ENCODE measurements around the gene KIAA1671. TPM values are rescaled to one million over a fixed set of nuclear protein-coding genes. Genes with fewer than 3 reads are reported as not detected.
A peak's percentile ranks its signal among the peaks of the same experiment; 100 is the strongest.

KIAA1671 gene
- total RNA-seq, 2 experiments from 2014 or later: 5.1 to 5.5 TPM

DNA sequence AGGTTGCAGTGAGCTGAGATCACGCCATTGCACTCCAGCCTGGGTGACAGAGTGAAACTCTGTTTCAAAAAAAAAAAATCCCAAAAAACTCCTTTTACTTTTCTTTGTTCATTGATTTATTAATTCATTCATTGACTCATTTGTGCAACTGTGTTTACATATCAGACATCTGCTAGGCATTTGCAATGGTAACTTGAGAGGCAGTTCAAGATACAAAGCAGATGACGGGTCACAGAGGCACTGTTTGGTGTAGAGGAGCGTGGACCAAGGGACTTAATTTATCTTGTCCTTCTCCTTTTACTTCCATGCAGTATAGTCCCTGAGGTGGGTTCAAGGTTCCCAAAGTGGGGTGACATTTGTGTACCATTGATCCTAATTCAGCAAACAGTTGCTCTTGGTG is 71.4 kb downstream of the KIAA1671 start:
- CTCF ChIA-PET: interaction anchor here (1.0 to 1.2 kb wide), 2 partner anchors 25 to 27 kb away, joined by 3 to 4 read pairs; no protein-coding TSS in a partner anchor
- Mint-ChIP-seq H3K27me3 (ENCODE audit: low read depth) (peaks cover 21% of the 10 kb centered on the region), H3K36me3 (ENCODE audit: low read depth) (no peaks in the 10 kb centered on the region), H3K4me1 (ENCODE audit: low read depth) (peaks cover 20% of the 10 kb centered on the region), H3K4me3 (no peak overlapping the region), H3K9me3 (ENCODE audit: insufficient read depth) (no peaks in the 10 kb centered on the region), H3K27ac (no peak overlapping the region)
- DNase-seq (no peak), ATAC-seq (no peak)
- POLR2A ChIA-PET: no interaction called here

GRCh38 chr22:25024895-25025294 is 72.4 kb downstream of the KIAA1671 start:
- CTCF ChIA-PET: interaction anchor here (1.0 to 1.2 kb wide), 2 partner anchors 24 to 26 kb away, joined by 3 to 4 read pairs; no protein-coding TSS in a partner anchor
- Mint-ChIP-seq H3K4me1 (ENCODE audit: low read depth) (peaks cover 20% of the 10 kb centered on the region), H3K27ac (no peak overlapping the region), H3K27me3 (ENCODE audit: low read depth) (peaks cover 14% of the 10 kb centered on the region), H3K4me3 (no peak overlapping the region), H3K36me3 (ENCODE audit: low read depth) (no peaks in the 10 kb centered on the region), H3K9me3 (ENCODE audit: insufficient read depth) (no peaks in the 10 kb centered on the region)
- ATAC-seq (no peak), DNase-seq (no peak)
- POLR2A ChIA-PET: no interaction called here

DNA sequence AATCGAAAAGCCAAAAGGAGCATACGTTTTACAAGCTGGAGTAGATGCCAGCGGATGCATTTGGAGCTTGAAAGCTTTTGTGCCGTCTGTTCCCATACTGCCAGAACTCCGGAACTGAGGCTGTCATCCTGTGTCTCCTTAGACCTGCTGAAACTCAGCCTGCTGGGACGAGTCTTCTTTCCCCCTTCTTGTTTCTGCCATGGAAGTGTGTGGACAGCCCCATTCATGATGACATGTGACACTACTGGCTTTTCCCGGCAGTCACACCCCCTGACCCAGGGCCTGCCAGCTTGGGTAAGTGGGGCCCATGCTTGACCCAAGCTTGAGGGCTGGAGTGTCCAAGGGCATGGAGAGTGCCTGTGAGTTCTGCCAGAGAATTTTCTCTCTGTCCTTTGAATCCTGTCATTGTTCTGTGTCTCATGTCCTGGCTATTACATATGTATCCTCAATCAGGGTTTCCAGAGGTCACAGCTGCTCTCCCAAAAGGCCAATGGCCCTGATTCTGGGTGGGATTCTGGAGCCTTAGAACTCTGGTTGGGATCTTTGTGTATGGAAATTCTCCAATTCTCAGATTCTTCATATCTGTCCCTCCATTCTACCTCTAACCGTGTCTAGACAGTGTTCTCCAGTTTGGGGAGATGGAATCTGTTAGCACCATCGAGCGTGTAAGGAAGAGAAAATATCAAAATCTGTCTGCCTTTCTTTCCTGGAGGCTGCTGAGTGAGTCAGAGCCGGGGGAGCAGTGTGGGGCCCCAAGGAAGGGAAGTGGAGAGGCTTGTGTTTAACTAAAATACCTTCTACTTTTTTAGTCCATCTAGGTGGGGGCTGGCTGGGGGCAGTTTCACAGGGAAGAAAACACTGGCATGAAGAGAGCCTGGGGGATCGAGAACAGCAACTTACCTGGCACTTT is 73.2 kb downstream of the KIAA1671 start:
- POLR2A ChIA-PET: no interaction called here
- ATAC-seq: no peak

DNA sequence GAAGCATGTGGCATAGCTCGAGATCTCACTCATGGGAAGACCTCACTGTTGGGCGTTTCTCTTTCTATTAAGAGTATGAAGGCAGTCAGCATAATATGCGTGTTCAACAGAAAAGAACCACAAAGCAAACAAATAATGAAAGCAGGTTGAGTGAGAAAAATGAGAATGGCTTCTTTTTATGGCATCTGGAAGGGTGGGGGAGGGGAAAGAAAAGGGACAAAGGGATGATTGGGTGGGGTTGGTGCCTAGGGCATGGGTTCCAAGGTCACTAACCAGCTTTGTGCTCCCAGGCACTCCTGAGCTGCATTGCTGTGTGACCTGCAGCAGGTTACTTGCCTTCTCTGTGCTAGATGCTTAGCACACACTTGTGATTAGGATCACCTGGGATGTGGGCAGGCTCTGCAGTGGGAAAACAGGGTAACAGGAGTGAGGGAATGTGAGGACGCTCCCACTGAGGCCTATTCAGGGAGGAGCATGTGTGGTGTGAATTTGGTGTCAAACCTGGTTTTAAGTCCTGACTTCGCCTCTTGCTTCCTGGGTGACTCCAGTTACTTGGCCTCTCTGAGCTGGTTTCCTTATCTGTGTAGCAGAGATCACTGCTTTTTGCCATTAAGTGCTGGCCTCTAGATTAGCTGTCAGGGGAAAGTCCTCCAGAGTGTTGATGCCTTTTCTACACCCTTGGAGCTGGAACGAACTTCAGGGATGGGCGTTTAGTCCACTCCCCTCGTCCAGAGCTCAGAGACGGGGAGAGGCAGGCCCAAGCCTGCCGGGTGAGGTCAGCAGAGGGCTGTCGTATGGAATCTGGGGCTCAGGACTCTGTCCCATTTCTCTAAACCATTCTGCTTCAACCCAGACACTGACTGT is 74.8 kb downstream of the KIAA1671 start:
- H3K4me3 Mint-ChIP-seq: no peak overlapping the region
- H3K36me3 Mint-ChIP-seq (ENCODE audit: low read depth): no peaks in the 10 kb centered on the region
- no peak for ATAC-seq
- ChIA-PET CTCF (interaction anchor here (0.7 to 2.2 kb wide), 2 partner anchors 13 to 20 kb away, joined by 3 to 5 read pairs; no protein-coding TSS in a partner anchor), POLR2A (interaction anchor here (0.6 kb wide), 1 partner anchor 146 kb away, joined by 3 read pairs; no protein-coding TSS in a partner anchor)
- peaks cover 4% of the 10 kb centered on the region for H3K27me3 Mint-ChIP-seq (ENCODE audit: low read depth)
- no peak for DNase-seq
- peaks cover 20% of the 10 kb centered on the region for H3K4me1 Mint-ChIP-seq (ENCODE audit: low read depth)
- no peaks in the 10 kb centered on the region for H3K9me3 Mint-ChIP-seq (ENCODE audit: insufficient read depth)
- peak overlapping the region; percentile 7 for H3K27ac Mint-ChIP-seq

More for the DNA sequence above, 73.2 kb downstream of the KIAA1671 start:
- H3K9me3 Mint-ChIP-seq (ENCODE audit: insufficient read depth): no peaks in the 10 kb centered on the region
- H3K4me1 Mint-ChIP-seq (ENCODE audit: low read depth): peaks cover 20% of the 10 kb centered on the region
- H3K27ac Mint-ChIP-seq: peak overlapping the region; percentile 26
- no peak overlapping the region for H3K4me3 Mint-ChIP-seq
- peaks cover 6% of the 10 kb centered on the region for H3K27me3 Mint-ChIP-seq (ENCODE audit: low read depth)
- DNase-seq: no peak
- no peaks in the 10 kb centered on the region for H3K36me3 Mint-ChIP-seq (ENCODE audit: low read depth)
- CTCF ChIA-PET: interaction anchor here (1.2 to 2.2 kb wide), 2 partner anchors 22 to 23 kb away, joined by 5 read pairs; no protein-coding TSS in a partner anchor

DNA sequence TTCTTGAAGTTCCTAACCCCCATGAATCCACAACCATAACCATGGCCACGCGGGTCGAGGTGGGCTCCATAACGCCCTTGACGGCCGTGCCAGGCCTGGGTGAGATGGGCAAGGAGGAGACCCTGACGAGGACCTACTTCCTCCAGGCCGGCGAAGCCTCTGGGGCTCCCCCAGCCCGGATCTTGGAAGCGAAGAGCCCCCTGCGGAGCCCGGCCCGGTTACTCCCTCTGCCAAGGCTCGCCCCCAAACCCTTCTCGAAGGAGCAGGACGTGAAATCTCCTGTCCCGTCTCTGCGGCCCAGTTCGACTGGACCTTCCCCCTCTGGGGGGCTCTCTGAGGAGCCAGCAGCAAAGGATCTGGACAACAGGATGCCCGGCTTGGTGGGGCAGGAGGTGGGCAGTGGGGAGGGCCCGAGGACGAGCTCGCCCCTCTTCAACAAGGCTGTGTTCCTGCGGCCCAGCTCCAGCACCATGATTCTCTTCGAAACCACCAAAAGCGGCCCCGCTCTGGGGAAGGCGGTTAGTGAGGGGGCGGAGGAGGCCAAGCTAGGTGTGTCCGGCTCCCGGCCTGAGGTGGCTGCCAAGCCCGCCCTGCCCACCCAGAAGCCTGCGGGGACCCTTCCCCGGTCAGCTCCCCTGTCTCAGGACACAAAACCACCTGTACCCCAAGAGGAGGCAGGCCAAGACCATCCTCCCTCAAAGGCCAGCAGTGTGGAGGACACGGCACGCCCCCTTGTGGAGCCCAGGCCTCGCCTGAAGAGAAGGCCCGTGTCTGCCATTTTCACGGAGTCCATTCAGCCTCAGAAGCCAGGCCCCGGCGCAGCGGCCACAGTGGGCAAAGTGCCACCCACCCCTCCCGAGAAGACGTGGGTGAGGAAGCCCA is 75.7 kb downstream of the KIAA1671 start:
- Mint-ChIP-seq H3K36me3 (ENCODE audit: low read depth) (no peaks in the 10 kb centered on the region), H3K27ac (no peak overlapping the region), H3K27me3 (ENCODE audit: low read depth) (peaks cover 4% of the 10 kb centered on the region), H3K4me1 (ENCODE audit: low read depth) (peaks cover 20% of the 10 kb centered on the region), H3K4me3 (no peak overlapping the region), H3K9me3 (ENCODE audit: insufficient read depth) (no peaks in the 10 kb centered on the region)
- peak; percentile 33 for DNase-seq
- peak; percentile 69 for ATAC-seq
- ChIA-PET CTCF (interaction anchor here (2.2 kb wide), 1 partner anchor 19 kb away, joined by 5 read pairs; no protein-coding TSS in a partner anchor), POLR2A (interaction anchor here (1.0 kb wide), 1 partner anchor 13 kb away, joined by 3 read pairs; no protein-coding TSS in a partner anchor)

DNA sequence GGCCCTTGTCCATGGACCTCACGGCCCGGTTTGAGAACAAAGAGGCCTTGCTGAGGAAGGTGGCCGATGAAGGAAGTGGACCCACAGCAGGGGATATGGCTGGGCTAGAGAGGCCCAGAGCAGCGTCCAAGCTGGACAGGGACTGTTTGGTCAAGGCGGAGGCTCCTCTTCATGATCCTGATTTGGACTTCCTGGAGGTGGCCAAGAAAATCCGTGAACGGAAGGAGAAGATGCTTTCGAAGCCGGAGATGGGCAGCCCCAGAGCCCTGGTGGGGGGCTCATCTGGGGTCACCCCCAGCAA is 76.3 kb downstream of the KIAA1671 start:
- CTCF ChIA-PET: no interaction called here
- POLR2A ChIA-PET: interaction anchor here (1.0 kb wide), 1 partner anchor 14 kb away, joined by 3 read pairs; no protein-coding TSS in a partner anchor

DNA sequence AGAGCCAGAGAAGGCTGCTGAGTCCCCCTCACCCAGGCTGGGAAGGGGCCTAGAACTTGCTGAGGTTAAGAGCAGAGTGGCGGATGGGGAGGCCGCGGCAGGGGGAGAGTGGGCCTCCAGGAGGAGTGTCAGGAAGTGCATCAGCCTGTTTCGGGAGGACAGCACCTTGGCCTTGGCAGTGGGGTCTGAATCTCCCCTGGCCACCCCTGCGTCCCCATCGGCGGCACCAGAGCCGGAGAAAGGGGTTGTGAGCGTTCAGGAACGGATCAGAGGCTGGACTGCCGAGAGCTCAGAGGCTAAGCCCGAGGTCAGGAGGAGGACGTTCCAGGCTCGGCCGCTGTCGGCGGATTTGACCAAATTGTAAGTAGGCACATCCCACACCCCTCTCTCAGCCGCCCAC is 76.7 kb downstream of the KIAA1671 start:
- H3K9me3 Mint-ChIP-seq (ENCODE audit: insufficient read depth): no peaks in the 10 kb centered on the region
- POLR2A ChIA-PET: interaction anchor here (0.8 kb wide), 1 partner anchor 1290 kb away, joined by 3 read pairs; no protein-coding TSS in a partner anchor

More for the DNA sequence above, 76.3 kb downstream of the KIAA1671 start:
- Mint-ChIP-seq H3K36me3 (ENCODE audit: low read depth) (no peaks in the 10 kb centered on the region), H3K27ac (no peak overlapping the region), H3K27me3 (ENCODE audit: low read depth) (peaks cover 4% of the 10 kb centered on the region), H3K9me3 (ENCODE audit: insufficient read depth) (no peaks in the 10 kb centered on the region), H3K4me3 (no peak overlapping the region), H3K4me1 (ENCODE audit: low read depth) (peaks cover 20% of the 10 kb centered on the region)
- ATAC-seq: no peak
- no peak for DNase-seq

DNA sequence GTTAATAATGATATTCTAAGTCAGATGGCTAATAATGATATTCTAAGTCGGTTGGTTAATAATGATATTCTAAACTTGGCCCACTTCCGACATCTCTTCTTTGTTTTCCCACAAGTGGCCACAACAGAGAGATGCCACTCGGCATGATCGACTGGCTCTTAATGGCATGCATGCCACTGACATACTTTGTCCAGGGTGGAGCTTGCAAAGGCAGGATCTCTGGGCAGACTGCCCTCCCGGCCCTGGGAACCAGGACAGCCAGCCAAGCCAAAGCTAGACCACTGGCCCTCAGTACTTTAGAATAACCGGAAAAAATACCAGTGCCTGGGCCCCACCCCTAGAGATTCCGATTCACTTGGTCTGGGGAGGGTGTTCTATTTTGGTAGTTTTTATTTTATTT is 78.1 kb downstream of the KIAA1671 start:
- Mint-ChIP-seq H3K27ac (no peak overlapping the region), H3K9me3 (ENCODE audit: insufficient read depth) (no peaks in the 10 kb centered on the region), H3K27me3 (ENCODE audit: low read depth) (peaks cover 3% of the 10 kb centered on the region), H3K4me3 (no peak overlapping the region), H3K36me3 (ENCODE audit: low read depth) (no peaks in the 10 kb centered on the region), H3K4me1 (ENCODE audit: low read depth) (peaks cover 18% of the 10 kb centered on the region)
- DNase-seq (no peak), ATAC-seq (no peak)
- ChIA-PET CTCF (interaction anchor here (2.0 kb wide), 1 partner anchor 18 kb away, joined by 7 read pairs; no protein-coding TSS in a partner anchor), POLR2A (no interaction called here)

More for the DNA sequence above, 76.7 kb downstream of the KIAA1671 start:
- no peak overlapping the region for H3K4me3 Mint-ChIP-seq
- no peaks in the 10 kb centered on the region for H3K36me3 Mint-ChIP-seq (ENCODE audit: low read depth)
- CTCF ChIA-PET: interaction anchor here (0.9 kb wide), 1 partner anchor 78 kb away, joined by 3 read pairs; no protein-coding TSS in a partner anchor
- H3K27ac Mint-ChIP-seq: no peak overlapping the region
- DNase-seq: no peak
- H3K27me3 Mint-ChIP-seq (ENCODE audit: low read depth): peaks cover 2% of the 10 kb centered on the region
- peaks cover 20% of the 10 kb centered on the region for H3K4me1 Mint-ChIP-seq (ENCODE audit: low read depth)
- no peak for ATAC-seq

GRCh38 chr22:25032066-25032465 is 79.5 kb downstream of the KIAA1671 start:
- ChIA-PET CTCF (interaction anchor here (1.4 to 2.0 kb wide), 2 partner anchors 16 to 22 kb away, joined by 3 to 7 read pairs; no protein-coding TSS in a partner anchor), POLR2A (no interaction called here)
- Mint-ChIP-seq H3K4me3 (no peak overlapping the region), H3K27me3 (ENCODE audit: low read depth) (peaks cover 3% of the 10 kb centered on the region), H3K27ac (no peak overlapping the region), H3K36me3 (ENCODE audit: low read depth) (no peaks in the 10 kb centered on the region), H3K9me3 (ENCODE audit: insufficient read depth) (no peaks in the 10 kb centered on the region), H3K4me1 (ENCODE audit: low read depth) (peaks cover 7% of the 10 kb centered on the region)
- no peak for ATAC-seq
- no peak for DNase-seq

DNA sequence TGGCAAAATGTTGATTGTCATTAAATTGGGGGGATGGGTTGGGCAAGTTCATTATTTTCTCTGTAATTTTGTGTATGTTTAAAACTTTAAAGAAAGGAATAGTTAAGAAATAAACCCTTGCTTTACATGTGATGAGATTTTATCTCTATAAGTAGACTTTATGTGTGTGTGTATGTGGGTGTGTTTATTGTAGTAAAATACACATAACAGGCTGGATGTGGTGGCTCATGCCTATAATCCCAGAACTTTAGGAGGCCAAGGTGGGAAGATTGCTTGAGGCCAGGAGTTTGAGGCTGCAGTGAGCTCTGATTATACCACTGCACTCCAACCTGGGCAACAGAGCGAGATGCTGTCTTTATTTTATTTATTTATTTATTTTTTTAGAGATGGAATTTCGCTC is 83.2 kb downstream of the KIAA1671 start:
- H3K9me3 Mint-ChIP-seq (ENCODE audit: insufficient read depth): no peaks in the 10 kb centered on the region
- H3K4me3 Mint-ChIP-seq: no peak overlapping the region
- H3K4me1 Mint-ChIP-seq (ENCODE audit: low read depth): no peaks in the 10 kb centered on the region
- H3K36me3 Mint-ChIP-seq (ENCODE audit: low read depth): no peaks in the 10 kb centered on the region
- H3K27me3 Mint-ChIP-seq (ENCODE audit: low read depth): peaks cover 3% of the 10 kb centered on the region
- DNase-seq (no peak), ATAC-seq (no peak)
- ChIA-PET POLR2A (no interaction called here), CTCF (interaction anchor here (1.2 to 3.6 kb wide), 2 partner anchors 13 to 15 kb away, joined by 3 to 15 read pairs; no protein-coding TSS in a partner anchor)
- no peak overlapping the region for H3K27ac Mint-ChIP-seq

DNA sequence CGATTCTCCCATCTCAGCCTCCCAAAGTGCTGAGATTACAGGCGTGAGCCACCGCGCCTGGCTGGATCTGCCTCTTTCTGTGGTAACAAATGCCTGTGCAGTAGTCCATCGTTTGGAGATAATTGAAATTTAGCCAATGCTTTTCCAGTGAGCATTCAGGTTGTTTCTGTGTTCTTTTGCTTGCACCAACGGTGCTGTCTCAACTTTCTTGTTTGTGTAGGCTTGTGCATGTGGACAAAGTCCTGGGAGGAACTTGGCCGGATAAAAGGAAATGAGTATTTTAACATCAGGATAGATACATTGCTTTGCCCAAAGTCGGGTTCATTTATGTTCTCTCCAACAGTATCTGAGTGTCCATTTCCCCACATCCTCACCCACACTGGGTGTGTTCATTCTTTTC is 85.7 kb downstream of the KIAA1671 start:
- ATAC-seq (no peak), DNase-seq (no peak)
- no peak overlapping the region for H3K27ac Mint-ChIP-seq
- ChIA-PET POLR2A (no interaction called here), CTCF (no interaction called here)
- no peaks in the 10 kb centered on the region for H3K4me1 Mint-ChIP-seq (ENCODE audit: low read depth)
- H3K36me3 Mint-ChIP-seq (ENCODE audit: low read depth): no peaks in the 10 kb centered on the region
- no peak overlapping the region for H3K4me3 Mint-ChIP-seq
- peaks cover 3% of the 10 kb centered on the region for H3K27me3 Mint-ChIP-seq (ENCODE audit: low read depth)
- no peaks in the 10 kb centered on the region for H3K9me3 Mint-ChIP-seq (ENCODE audit: insufficient read depth)

Measured in activated CD8-positive, alpha-beta T cell treated with anti-CD3 and anti-CD28 coated beads, Interleukin-2, amount 10 ng/mL, durations not matched to agents 7 days and 5 days (primary cell).